OCI-LY3 (cell line): Measurements from ENCODE around the gene BMERB1.

ENCODE experiments used
- CTCF ChIP-seq: fragments of 200-600, 300-600 bp; sonication (generic); IDR thresholded peaks from 2 replicates; pipeline ENCODE4 v1.5.1; 2014; ENCODE audit warnings: antibody characterized with exemption, low read length, low read depth
- EZH2phosphoT487 ChIP-seq: fragments of 200-600 bp; shearing (Covaris generic); IDR thresholded peaks from 2 replicates; pipeline ENCODE4 v1.6.1; 2018; ENCODE audit warnings: antibody characterized with exemption, mixed run types, low read depth

DNA sequence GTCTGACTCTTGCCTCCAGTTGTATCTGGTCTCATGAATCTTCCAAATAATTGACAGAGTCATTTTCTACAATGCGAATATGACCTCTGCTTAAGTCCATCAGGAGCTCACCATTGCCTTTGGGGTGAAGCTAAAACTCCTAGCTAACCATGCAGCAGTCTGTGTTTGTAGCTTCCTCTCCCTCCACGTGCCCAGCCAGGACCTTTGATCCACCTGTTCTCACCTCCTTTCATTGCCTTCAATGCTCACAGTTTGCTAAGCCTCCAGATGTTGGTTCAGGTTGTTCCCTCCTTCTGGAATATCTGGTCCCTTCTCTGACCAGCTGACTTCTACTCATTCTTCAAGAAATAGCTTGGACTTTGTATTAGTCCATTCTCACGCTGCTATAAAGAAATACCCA is 23.0 kb downstream of the BMERB1 start:
- TF ChIP-seq CTCF: no peak
- no peak for TF ChIP-seq EZH2phosphoT487
